Muscle of leg (tissue), 11 donors: ENCODE data around the gene ABLIM1. TPM values are rescaled to one million over a fixed set of nuclear protein-coding genes. Genes with fewer than 3 reads are reported as not detected.

Experiments
- DNase-seq: peaks from one replicate; pipeline ENCODE4 v3.0.0; 2013
- H3K27ac ChIP-seq: one replicate; pipeline ENCODE4 v1.5.1; 2013; ENCODE audit warnings: mild to moderate bottlenecking, low read length, control low read depth
- H3K27me3 ChIP-seq: one replicate; pipeline ENCODE4 v1.6.1; 2013; ENCODE audit warnings: low read length; ENCODE audit not compliant: control insufficient read depth, insufficient read depth
- H3K36me3 ChIP-seq: one replicate; pipeline ENCODE4 v1.6.1; 2013; ENCODE audit warnings: low read length; ENCODE audit not compliant: control insufficient read depth, insufficient read depth
- H3K4me1 ChIP-seq: one replicate; pipeline ENCODE4 v1.6.1; 2013; ENCODE audit warnings: low read length; ENCODE audit not compliant: control insufficient read depth, insufficient read depth
- H3K4me3 ChIP-seq: one replicate; pipeline ENCODE4 v1.5.1; 2013; ENCODE audit warnings: low read length, control low read depth
- H3K9me3 ChIP-seq: replicated peaks from 2 replicates; pipeline ENCODE4 v1.6.1; 2013; ENCODE audit warnings: low read depth, low read length; ENCODE audit not compliant: control insufficient read depth
- WGBS: methylation state at CpG from one replicate; pipeline ENCODE4 v1.1.5; 2013; ENCODE audit warnings: missing lambda C conversion rate; ENCODE audit not compliant: insufficient coverage; 5-methylcytosine and 5-hydroxymethylcytosine counted together
- polyA plus RNA-seq, 8 donors: library from polyadenylated mRNA; unstranded; fragments of 120-200 nt; gene quantifications; one replicate each; pipeline versions ENCODE4 v1.2.1 to v1.2.3, GENCODE V29; 2013; ENCODE audit warnings: inconsistent platforms in 1 of 8, low replicate concordance in 1 of 8; ENCODE audit not compliant: insufficient read length in 8 of 8, insufficient read depth in 1 of 8
- total RNA-seq: library from RNA; stranded (reverse); fragments of 120-200 nt; gene quantifications from one replicate; pipeline ENCODE4 v1.2.4, GENCODE V29; 2013

The ABLIM1 gene
- total and polyA plus RNA-seq, 9 donors = 27.7 to 62.7 (median 46.2) TPM

DNA sequence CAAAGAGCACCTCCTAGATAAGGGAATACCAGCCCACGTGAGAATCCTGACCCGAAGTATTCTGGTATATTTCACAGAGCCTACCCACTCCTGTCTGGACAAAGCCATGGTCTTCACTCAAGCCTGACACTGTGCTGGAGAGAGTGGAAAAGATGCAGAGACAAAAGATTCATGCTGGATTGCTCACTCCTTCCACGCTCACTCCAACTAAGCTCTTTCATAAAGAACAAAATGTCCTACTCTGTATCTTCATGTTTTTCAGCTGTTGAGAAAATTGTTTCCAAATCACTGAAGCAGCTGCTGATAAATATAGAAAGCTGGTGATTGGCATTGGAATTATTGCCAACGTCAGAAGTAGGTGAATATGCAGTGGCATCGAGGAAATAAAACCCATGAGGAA lies 106.0 kb downstream of the ABLIM1 start:
- Histone ChIP-seq H3K9me3 (no peaks in the 10 kb centered on the region), H3K27me3 (no peaks in the 10 kb centered on the region), H3K27ac (peak overlapping the region; percentile 60), H3K4me1 (peaks cover 19% of the 10 kb centered on the region), H3K36me3 (no peaks in the 10 kb centered on the region), H3K4me3 (no peak overlapping the region)
- no CpG with 5 or more reads among the region's 5 CpGs for WGBS
- DNase-seq = no peak

DNA sequence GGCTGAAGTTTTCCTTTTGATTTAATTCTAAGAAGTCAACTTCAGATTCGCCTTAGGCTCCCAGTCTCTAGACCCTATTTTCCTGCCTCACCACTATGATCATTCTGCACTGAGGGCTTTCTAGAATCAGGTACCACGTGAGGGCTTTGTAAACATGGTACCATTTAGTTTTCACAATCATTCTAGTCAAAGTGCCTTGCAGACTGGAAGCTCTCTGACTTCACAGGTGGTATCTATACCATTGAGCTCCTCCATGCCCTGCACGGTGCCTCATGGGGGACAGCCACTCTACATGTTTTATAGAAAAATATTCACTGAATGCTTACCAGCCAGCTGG lies 106.5 kb downstream of the ABLIM1 start:
- Histone ChIP-seq H3K27ac (peak overlapping the region; percentile 60), H3K4me1 (peaks cover 19% of the 10 kb centered on the region), H3K4me3 (no peak overlapping the region), H3K36me3 (no peaks in the 10 kb centered on the region), H3K27me3 (no peaks in the 10 kb centered on the region), H3K9me3 (no peaks in the 10 kb centered on the region)
- DNase-seq = no peak
- WGBS = 78% methylated on average over 2 of the region's 3 CpGs

DNA sequence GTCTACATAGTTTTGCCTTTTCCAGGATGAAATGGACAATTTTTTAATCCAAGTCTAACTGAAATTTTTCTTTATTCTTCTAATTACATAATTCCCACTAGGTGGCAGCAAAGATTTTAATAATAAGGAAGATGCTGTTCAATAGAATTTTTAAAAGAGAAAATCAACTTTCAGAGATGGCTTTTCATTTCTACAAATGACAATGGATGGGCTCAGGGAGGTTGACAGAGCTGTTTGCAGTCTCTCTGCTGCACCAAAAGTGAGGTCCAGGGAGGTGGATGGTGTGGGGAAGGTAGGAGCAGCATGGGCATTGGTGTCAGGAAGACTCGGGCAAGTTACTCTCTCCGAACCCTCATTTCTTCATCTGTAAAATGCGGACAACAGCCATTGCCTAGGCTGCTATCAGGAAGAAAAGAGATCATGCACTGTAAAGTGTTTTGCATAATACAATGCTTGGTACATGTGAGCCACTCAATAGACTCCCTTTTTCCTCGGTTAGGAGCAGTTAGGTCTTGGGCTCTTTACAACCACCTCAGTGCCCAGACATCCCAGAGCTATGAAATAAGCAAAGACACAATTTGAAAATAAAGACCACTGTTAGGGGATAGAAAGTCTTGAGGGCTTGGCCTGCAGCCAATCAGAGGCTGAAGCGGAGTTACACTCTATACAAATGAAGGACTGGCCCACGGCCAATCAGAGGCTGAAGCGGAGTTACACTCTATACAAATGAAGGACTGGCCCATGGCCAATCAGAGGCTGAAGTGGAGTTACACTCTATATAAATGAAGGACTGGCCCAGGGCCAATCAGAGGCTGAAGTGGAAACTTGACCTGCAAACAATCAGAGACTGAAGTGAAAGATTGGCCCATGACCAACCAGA lies 107.1 kb downstream of the ABLIM1 start:
- no peaks in the 10 kb centered on the region for H3K27me3 ChIP-seq
- H3K9me3 ChIP-seq = no peaks in the 10 kb centered on the region
- DNase-seq = peak; percentile 82
- 40% methylated on average over 2 of the region's 7 CpGs for WGBS
- peak overlapping the region; percentile 60 for H3K27ac ChIP-seq
- peaks cover 1% of the 10 kb centered on the region for H3K36me3 ChIP-seq
- no peak overlapping the region for H3K4me3 ChIP-seq
- H3K4me1 ChIP-seq = peaks cover 19% of the 10 kb centered on the region

DNA sequence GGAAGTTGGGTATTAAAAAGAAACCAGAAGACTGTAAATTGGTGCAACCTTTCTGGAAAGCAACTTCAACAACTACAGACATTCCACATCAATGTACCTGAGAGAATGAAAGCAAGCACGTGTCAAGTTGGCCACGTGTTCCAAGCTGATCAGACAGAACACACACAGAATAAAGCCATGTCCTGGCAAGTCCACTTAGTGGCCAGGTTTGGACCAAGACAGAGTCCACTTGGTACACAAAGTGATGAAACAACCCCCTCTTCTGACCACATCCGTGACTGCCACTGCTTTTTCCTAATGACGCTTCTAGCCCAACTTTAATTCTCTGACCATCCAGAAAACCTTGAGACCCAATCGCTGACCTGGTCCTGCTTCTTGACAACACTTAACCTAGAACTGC lies 109.4 kb downstream of the ABLIM1 start:
- H3K9me3 ChIP-seq = no peaks in the 10 kb centered on the region
- H3K27me3 ChIP-seq = no peaks in the 10 kb centered on the region
- peaks cover 9% of the 10 kb centered on the region for H3K36me3 ChIP-seq
- WGBS = 51% methylated on average over 4 of the region's 5 CpGs
- DNase-seq = peak; percentile 65
- H3K4me3 ChIP-seq = no peak overlapping the region
- H3K4me1 ChIP-seq = peaks cover 19% of the 10 kb centered on the region
- no peak overlapping the region for H3K27ac ChIP-seq

DNA sequence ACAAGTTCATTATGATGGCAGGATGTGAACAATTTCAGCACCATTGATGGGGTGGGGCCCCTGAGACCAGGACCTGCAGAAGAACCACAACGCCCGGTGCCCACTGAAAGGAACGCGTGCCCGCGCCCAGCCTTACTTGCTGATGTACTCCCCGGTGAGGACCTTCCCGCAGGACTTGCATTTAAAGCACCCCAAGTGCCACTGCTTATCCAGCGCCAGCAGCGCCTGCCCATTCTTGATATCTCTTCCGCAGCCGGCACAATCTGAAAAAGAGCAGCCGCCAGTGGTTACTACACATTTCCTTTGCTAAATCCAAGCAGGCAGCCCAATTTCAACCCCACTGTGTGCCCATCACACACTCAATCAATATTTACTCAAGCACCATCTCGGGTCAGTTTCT lies 110.6 kb downstream of the ABLIM1 start:
- Histone ChIP-seq H3K4me1 (peaks cover 14% of the 10 kb centered on the region), H3K27ac (no peak overlapping the region), H3K36me3 (peaks cover 9% of the 10 kb centered on the region), H3K4me3 (no peak overlapping the region), H3K9me3 (no peaks in the 10 kb centered on the region), H3K27me3 (no peaks in the 10 kb centered on the region)
- no peak for DNase-seq
- WGBS = 86% methylated on average over 13 of the region's 14 CpGs

DNA sequence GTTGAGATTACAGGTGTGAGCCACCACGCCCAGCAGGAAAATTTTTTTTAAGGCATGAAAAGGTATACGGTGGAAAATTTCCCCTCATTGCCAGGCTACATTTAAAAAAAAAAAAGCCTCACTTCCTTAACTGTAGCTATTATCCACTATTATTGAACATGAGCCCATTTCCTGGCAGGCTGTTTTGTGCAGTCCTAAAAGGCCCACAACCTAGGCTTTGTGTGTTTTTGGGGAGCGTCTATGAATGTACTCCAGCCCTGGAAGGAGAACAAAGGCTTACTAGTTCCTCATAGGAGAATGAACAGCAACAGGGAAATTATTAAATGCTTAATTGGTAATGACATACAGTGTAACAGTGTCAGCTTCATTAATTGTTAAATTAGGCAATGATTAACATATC lies 111.0 kb downstream of the ABLIM1 start:
- Histone ChIP-seq H3K4me1 (peaks cover 14% of the 10 kb centered on the region), H3K9me3 (no peaks in the 10 kb centered on the region), H3K27ac (no peak overlapping the region), H3K27me3 (no peaks in the 10 kb centered on the region), H3K36me3 (peaks cover 9% of the 10 kb centered on the region), H3K4me3 (no peak overlapping the region)
- no peak for DNase-seq
- no CpG with 5 or more reads among the region's 3 CpGs for WGBS

DNA sequence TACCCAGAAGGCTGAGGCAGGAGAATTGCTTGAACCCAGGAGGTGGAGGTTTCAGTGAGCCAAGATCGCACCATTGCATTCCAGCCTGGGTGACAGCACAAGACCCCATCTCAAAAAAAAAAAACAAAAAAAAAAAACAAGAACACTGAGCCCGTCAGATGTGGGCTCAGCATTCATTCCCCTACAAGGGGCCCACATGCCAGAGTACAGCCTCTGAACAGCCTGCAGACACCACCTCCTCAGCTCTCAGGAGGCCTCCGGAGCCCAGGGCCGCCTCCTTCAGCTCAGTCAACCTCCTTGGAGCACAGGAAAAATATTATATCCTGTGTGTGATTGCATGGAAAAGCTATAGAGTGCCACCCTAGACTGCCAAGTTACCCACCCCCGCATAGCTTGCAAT lies 112.3 kb downstream of the ABLIM1 start:
- WGBS = no CpG with 5 or more reads among the region's 5 CpGs
- no peak overlapping the region for H3K4me3 ChIP-seq

DNA sequence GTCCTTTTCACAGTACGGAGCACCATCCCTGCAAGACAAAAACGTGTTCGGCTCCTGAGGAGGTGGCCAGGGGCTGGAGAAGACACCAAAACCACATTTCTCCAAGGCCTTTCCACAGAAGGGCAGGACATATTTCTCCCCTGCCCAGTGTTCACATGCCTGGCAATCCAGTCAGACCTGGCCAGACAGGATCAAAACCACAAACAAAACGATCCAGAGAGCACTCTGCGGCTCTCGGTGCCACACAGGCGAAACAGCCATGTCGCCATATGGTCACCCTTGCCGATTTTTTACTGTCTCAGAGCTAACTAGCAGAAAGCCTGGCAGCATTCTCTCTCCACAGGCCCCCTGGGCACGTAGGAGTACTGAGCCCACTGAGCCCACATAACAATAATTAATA lies 113.0 kb downstream of the ABLIM1 start:
- Histone ChIP-seq H3K9me3 (no peaks in the 10 kb centered on the region), H3K4me1 (peaks cover 17% of the 10 kb centered on the region), H3K4me3 (no peak overlapping the region), H3K27me3 (no peaks in the 10 kb centered on the region), H3K36me3 (peaks cover 11% of the 10 kb centered on the region), H3K27ac (no peak overlapping the region)
- no peak for DNase-seq
- WGBS = 82% methylated on average over 9 of the region's 10 CpGs

More for the DNA sequence above, 112.3 kb downstream of the ABLIM1 start:
- no peaks in the 10 kb centered on the region for H3K9me3 ChIP-seq
- DNase-seq = no peak
- no peak overlapping the region for H3K27ac ChIP-seq
- H3K4me1 ChIP-seq = peaks cover 12% of the 10 kb centered on the region
- peaks cover 11% of the 10 kb centered on the region for H3K36me3 ChIP-seq
- H3K27me3 ChIP-seq = no peaks in the 10 kb centered on the region

DNA sequence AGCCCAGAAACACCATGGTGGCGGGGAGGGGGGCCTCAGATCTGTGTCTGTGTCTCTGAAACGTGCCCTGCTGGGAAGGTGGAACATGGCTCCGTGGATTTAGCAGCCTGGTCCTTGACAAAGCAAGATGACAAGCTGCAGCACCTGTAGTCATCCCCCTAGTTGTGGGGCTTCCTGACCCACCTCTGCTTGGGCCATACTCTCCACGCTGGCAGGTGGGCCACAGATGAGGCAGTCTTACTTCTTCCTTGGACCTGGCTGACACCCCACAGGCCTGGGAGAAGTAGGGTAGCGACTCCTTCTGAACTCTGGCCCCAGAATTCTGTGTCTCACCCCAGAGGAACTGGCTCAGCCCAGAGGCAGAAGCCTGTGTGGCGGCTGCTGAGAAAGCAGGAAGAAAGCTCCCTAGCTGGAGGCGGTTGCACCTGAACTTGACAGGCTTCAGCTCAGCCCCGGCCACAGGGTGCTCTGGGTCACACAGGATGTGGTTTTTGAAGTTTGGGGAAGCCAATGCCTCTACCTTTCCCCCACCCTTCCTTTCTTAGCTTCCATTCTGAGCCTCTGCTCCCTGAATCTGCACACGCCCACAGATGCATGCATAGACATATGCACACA lies 113.9 kb downstream of the ABLIM1 start:
- Histone ChIP-seq H3K4me1 (peaks cover 17% of the 10 kb centered on the region), H3K9me3 (no peaks in the 10 kb centered on the region), H3K27me3 (no peaks in the 10 kb centered on the region), H3K36me3 (peaks cover 11% of the 10 kb centered on the region), H3K4me3 (no peak overlapping the region), H3K27ac (no peak overlapping the region)
- no peak for DNase-seq
- WGBS = 73% methylated on average over 6 of the region's 9 CpGs

DNA sequence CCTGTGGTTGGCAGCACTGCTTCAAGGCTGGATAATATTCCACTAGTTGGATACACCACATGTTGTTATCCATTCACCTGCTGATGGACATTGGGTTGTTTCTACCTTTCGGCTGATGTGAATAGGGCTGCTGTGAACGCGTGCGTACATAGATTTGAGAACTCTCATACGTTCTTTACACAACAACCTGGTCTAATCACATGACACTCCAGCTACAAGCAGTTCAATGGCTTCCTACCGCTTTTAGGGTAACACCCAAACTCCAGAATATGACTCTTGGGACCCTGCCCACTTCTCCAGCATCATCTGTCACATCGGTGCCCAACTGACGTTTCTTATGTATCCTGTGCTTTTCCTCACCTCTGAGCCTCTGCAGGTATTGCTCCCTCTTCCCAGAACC lies 114.6 kb downstream of the ABLIM1 start:
- Histone ChIP-seq H3K36me3 (peaks cover 11% of the 10 kb centered on the region), H3K4me1 (peaks cover 20% of the 10 kb centered on the region), H3K4me3 (no peak overlapping the region), H3K27ac (no peak overlapping the region), H3K27me3 (no peaks in the 10 kb centered on the region), H3K9me3 (no peaks in the 10 kb centered on the region)
- 68% methylated on average over 7 of the region's 8 CpGs for WGBS
- DNase-seq = no peak
